Small intestine (tissue), 16 donors: Measurements from ENCODE around the gene ELP6. TPM values are rescaled to one million over a fixed set of nuclear protein-coding genes. Genes with fewer than 3 reads are reported as not detected.

Experiments
- DNase-seq, 2 donors: peaks; one replicate each; pipeline versions ENCODE4 v3.0.0 to v3.0.0-alpha.2; 2013
- FAIRE-seq: peaks from 2 replicates; lab custom pipeline; 2012; peaks lifted over from hg19 to GRCh38; lab: Jason Lieb, UNC
- H3K27ac ChIP-seq, 3 donors: one replicate each; pipeline ENCODE4 v1.5.1; 2013; ENCODE audit warnings: low read length in 2 of 3, mild to moderate bottlenecking in 2 of 3, control low read depth in 1 of 3, inconsistent platforms in 1 of 3, low read depth in 1 of 3, moderate library complexity in 1 of 3
- H3K27me3 ChIP-seq, 3 donors: one replicate each; pipeline ENCODE4 v1.6.1; 2013; ENCODE audit warnings: low read length in 3 of 3, inconsistent platforms in 1 of 3; ENCODE audit not compliant: control insufficient read depth in 3 of 3, insufficient read depth in 3 of 3
- H3K36me3 ChIP-seq, 3 donors: one replicate each; pipeline ENCODE4 v1.6.1; 2013; ENCODE audit warnings: low read length in 3 of 3, inconsistent platforms in 1 of 3, low read depth in 1 of 3, mild to moderate bottlenecking in 1 of 3, moderate library complexity in 1 of 3; ENCODE audit not compliant: control insufficient read depth in 3 of 3, insufficient read depth in 2 of 3
- H3K4me1 ChIP-seq, 3 donors: one replicate each; pipeline ENCODE4 v1.6.1; 2013; ENCODE audit warnings: low read length in 2 of 3, inconsistent platforms in 1 of 3, low read depth in 1 of 3, mild to moderate bottlenecking in 1 of 3, moderate library complexity in 1 of 3; ENCODE audit not compliant: control insufficient read depth in 3 of 3, insufficient read depth in 2 of 3
- H3K4me3 ChIP-seq, 3 donors: one replicate each; pipeline ENCODE4 v1.5.1; 2013; ENCODE audit warnings: low read length in 3 of 3, control low read depth in 1 of 3, inconsistent platforms in 1 of 3, low read depth in 1 of 3, mild to moderate bottlenecking in 1 of 3, moderate library complexity in 1 of 3
- H3K9me3 ChIP-seq, 2 donors: one replicate each; pipeline ENCODE4 v1.6.1; 2013; ENCODE audit warnings: low read depth in 1 of 2, low read length in 1 of 2; ENCODE audit not compliant: control insufficient read depth in 2 of 2, insufficient read depth in 1 of 2
- WGBS, 3 donors: extraction: QIAGEN DNeasy Blood & Tissue Kit; methylation state at CpG; one replicate each; pipeline ENCODE4 v1.1.7; 2013; 5-methylcytosine and 5-hydroxymethylcytosine counted together
- long read RNA-seq, 10 donors: transcript quantifications; one replicate each; lab custom pipeline, GENCODE V29; 2026
- polyA plus RNA-seq, 4 donors: library from polyadenylated mRNA; stranded (reverse) in 3 of 4; unstranded in 1 of 4; fragments of 200-250 nt in 3 of 4; fragments of 120-200 nt in 1 of 4; gene quantifications; one replicate each; pipeline versions ENCODE4 v1.2.1 to v1.2.3, GENCODE V29; 2013
- donor health status: healthy with polysubstance abuse.
- donor health status: control.
- donor health status: control.
- donor health status: Bipolar disorder and iron deficiency.
- donor health status: healthy.

The ELP6 gene, protein sequence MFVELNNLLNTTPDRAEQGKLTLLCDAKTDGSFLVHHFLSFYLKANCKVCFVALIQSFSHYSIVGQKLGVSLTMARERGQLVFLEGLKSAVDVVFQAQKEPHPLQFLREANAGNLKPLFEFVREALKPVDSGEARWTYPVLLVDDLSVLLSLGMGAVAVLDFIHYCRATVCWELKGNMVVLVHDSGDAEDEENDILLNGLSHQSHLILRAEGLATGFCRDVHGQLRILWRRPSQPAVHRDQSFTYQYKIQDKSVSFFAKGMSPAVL
- 10 to 100 TPM; 27.8 to 35.3 (median 29.9) TPM for polyA plus RNA-seq
- long read RNA-seq, donor 1 = 0 reads
- long read RNA-seq, donor 2, partial matches to known transcripts = 0 of 1 reads
- long read RNA-seq, donor 2, other reads (novel, unspliced or antisense) = 0 of 1 reads
- long read RNA-seq, donor 3, partial matches to known transcripts = 5 of 10 reads
- long read RNA-seq, donor 3, other reads (novel, unspliced or antisense) = 0 of 10 reads
- long read RNA-seq, donor 4 = 0 reads
- long read RNA-seq, donor 5, partial matches to known transcripts = 0 of 2 reads
- long read RNA-seq, donor 5, other reads (novel, unspliced or antisense) = 0 of 2 reads
- long read RNA-seq, donor 6, partial matches to known transcripts = 9 of 10 reads
- long read RNA-seq, donor 6, other reads (novel, unspliced or antisense) = 0 of 10 reads
- long read RNA-seq, donor 7 = 0 reads
- long read RNA-seq, donor 8 = 0 reads
- long read RNA-seq, donor 9, partial matches to known transcripts = 0 of 4 reads
- long read RNA-seq, donor 9, other reads (novel, unspliced or antisense) = 0 of 4 reads
- long read RNA-seq, donor 10, transcript ELP6-201 (7 exons, 1,401 nt) = major isoform, 12 of 14 reads
- long read RNA-seq, donor 10, partial matches to known transcripts = 0 of 14 reads
- long read RNA-seq, donor 10, other reads (novel, unspliced or antisense) = 0 of 14 reads

DNA sequence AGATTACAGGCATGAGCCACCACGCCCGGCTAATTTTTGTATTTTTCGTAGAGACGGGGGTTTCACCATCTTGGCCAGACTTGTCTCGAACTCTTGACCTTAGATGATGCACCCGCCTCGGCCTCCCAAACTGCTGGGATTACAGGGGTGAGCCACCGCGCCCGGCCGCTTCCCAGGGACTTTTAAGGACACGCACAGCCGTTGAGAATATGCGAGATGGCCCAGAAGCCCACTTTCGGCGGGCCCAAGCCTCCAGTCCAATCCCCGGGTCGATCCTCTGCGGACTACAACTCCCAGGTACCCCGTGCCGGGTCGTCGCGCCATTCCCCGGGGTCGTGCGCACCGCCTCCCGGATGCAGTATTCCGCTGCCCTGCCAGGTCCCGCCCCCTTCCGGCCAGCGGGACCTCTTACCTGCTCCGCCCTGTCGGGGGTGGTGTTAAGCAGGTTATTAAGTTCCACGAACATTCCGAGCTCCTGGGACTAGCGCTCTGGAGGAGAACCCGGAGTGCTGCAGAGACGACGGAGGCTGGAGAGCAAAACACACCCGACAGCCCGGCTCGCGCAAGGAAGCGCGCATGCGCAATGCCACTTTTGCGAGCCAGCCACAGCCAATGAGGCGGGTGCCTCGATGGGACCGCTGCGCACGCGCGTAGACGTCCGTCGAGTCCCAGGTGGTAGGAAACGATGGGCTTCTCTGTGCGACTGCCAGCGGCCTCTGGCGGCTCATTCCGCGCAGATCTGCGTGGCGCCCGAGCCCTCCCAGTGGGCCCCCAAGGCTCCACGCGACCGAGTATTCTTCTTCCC, at the start of gene ELP6:
ELP6 (minus strand) TSS at position 588 of the 805 bp plus-strand sequence; CDS start at position 466, 122 bp downstream.
- Histone ChIP-seq H3K27me3 (no peaks in the 10 kb centered on the region), H3K9me3 (no peaks in the 10 kb centered on the region), H3K4me1 (peaks cover 0 to 3% (median 2%) of the 10 kb centered on the region in 3 donors), H3K36me3 (peaks cover 0 to 18% (median 4%) of the 10 kb centered on the region in 3 donors), H3K27ac (peak within 1 kb of the TSS; percentile 61 to 92 (median 91)), H3K4me3 (peak within 1 kb of the TSS; percentile 30 to 63 (median 46))
- no peak for FAIRE-seq
- peak; percentile 96 to 98 for DNase-seq
- WGBS, 3 donors = 0% methylated on average over 68 to 71 of the region's 71 CpGs

- Histone ChIP-seq H3K36me3 (no peaks in the 10 kb centered on the region), H3K9me3 (peaks cover 0 to 5% of the 10 kb centered on the region in 2 donors), H3K27me3 (no peaks in the 10 kb centered on the region), H3K4me3 (no peak overlapping the region), H3K4me1 (no peaks in the 10 kb centered on the region), H3K27ac (no peak overlapping the region)
- DNase-seq (no peak), FAIRE-seq (no peak)
- WGBS, 3 donors = 91 to 94% (median 94%) methylated on average over 2 of the region's 2 CpGs
Measured at GRCh38 chr3:47556351-47556750, 42.8 kb upstream of the ELP6 start.

- Histone ChIP-seq H3K27ac (no peak overlapping the region), H3K4me3 (no peak overlapping the region), H3K9me3 (peaks cover 0 to 5% of the 10 kb centered on the region in 2 donors), H3K4me1 (no peaks in the 10 kb centered on the region), H3K27me3 (no peaks in the 10 kb centered on the region), H3K36me3 (no peaks in the 10 kb centered on the region)
- FAIRE-seq (no peak), DNase-seq (no peak)
- WGBS, 3 donors = 75 to 88% (median 85%) methylated on average over 6 of the region's 6 CpGs
Measured at GRCh38 chr3:47554335-47554734, 40.8 kb upstream of the ELP6 start.

- DNase-seq = no peak
- Histone ChIP-seq H3K4me3 (no peak overlapping the region), H3K36me3 (no peaks in the 10 kb centered on the region), H3K9me3 (peaks cover 0 to 5% of the 10 kb centered on the region in 2 donors), H3K27me3 (no peaks in the 10 kb centered on the region), H3K4me1 (no peaks in the 10 kb centered on the region), H3K27ac (no peak overlapping the region)
- no peak for FAIRE-seq
- 77 to 95% (median 87%) methylated on average over 7 of the region's 7 CpGs for WGBS, 3 donors
Measured at GRCh38 chr3:47553407-47553806, 39.9 kb upstream of the ELP6 start.

- WGBS, 3 donors = 62 to 78% (median 74%) methylated on average over 21 of the region's 21 CpGs
- Histone ChIP-seq H3K27me3 (no peaks in the 10 kb centered on the region), H3K4me1 (no peaks in the 10 kb centered on the region), H3K27ac (no peak overlapping the region), H3K9me3 (no peaks in the 10 kb centered on the region), H3K4me3 (no peak overlapping the region), H3K36me3 (no peaks in the 10 kb centered on the region)
- no peak for FAIRE-seq
- no peak for DNase-seq
Measured at GRCh38 chr3:47542471-47543173, 29.1 kb upstream of the ELP6 start.

- FAIRE-seq (no peak), DNase-seq (no peak)
- WGBS, 3 donors = 70 to 72% (median 70%) methylated on average over 6 of the region's 6 CpGs
- Histone ChIP-seq H3K27ac (no peak overlapping the region), H3K27me3 (no peaks in the 10 kb centered on the region), H3K9me3 (no peaks in the 10 kb centered on the region), H3K4me3 (no peak overlapping the region), H3K4me1 (no peaks in the 10 kb centered on the region), H3K36me3 (no peaks in the 10 kb centered on the region)
Measured at GRCh38 chr3:47541583-47542108, 28.1 kb upstream of the ELP6 start.

DNA sequence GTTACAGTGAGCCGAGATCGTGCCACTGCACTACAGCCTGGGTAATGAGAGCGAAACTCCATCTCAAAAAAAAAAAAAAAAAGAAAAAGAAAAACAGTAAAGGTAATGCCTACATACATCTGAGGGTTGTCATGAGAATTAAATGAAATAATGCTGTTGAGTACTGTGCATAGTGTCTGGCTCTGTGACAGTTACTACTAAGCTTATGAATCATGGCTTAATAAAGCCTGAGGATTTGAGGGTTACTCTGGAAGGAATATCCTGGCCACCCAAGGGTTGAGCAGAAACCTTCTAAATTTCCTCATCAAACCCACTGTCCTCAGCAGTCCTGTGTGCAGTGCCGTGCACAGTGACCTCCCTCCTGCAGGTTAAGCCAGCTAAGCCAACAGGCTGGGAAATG, 26.8 kb upstream of the ELP6 start:
- Histone ChIP-seq H3K27ac (no peak overlapping the region), H3K4me1 (no peaks in the 10 kb centered on the region), H3K4me3 (no peak overlapping the region), H3K9me3 (no peaks in the 10 kb centered on the region), H3K27me3 (no peaks in the 10 kb centered on the region), H3K36me3 (no peaks in the 10 kb centered on the region)
- 85 to 94% (median 93%) methylated on average over 4 of the region's 4 CpGs for WGBS, 3 donors
- DNase-seq (no peak), FAIRE-seq (no peak)
